ENCODE data around the gene ITPR2. TPM values are rescaled to one million over a fixed set of nuclear protein-coding genes. Genes with fewer than 3 reads are reported as not detected.

Gene ITPR2
- total and polyA plus RNA-seq, 2 of the 13 experiments (the other 11 are each of a cell fraction or from before 2014, with no cell fraction given): 31.9 to 81.9 TPM

DNA sequence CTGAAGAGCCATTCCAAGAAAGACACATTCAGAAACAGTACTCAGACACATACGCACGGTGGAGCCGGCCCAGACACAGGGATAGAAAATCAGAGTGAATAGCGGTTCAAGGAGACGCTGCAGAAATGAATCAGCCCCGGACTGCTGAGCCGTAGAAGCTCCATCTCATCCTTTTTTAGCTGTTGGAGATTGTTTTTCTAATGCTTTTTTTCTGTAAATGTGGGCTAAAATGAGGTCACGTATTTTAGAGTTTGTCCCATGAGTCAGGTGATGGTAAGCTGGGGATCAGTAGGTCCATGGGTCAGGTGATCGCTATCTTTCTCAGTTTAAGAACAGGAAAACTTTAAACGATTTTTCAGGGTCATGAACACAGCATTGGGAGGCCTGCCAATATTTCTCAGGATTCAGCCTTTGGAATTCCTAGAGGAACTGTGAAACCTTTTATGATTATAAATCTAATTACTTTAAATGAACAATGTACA lies 202.4 kb downstream of the ITPR2 start (continued):
- TF ChIP-seq SNAPC2 (CRISPR knock-in tag; IDR thresholded peaks at IDR 0.05) (no peak), NFYB (CRISPR knock-in tag; IDR thresholded peaks at IDR 0.05) (no peak), MZF1 (CRISPR knock-in tag; IDR thresholded peaks at IDR 0.05; ENCODE audit: borderline replicate concordance) (no peak), SIX1 (CRISPR knock-in tag; IDR thresholded peaks at IDR 0.05; ENCODE audit: borderline replicate concordance) (no peak), ZNF766 (CRISPR knock-in tag; IDR thresholded peaks at IDR 0.05; ENCODE audit: borderline replicate concordance) (no peak), ZNF496 (CRISPR knock-in tag; IDR thresholded peaks at IDR 0.05; ENCODE audit: insufficient replicate concordance) (no peak), NKX3-1 (CRISPR knock-in tag; IDR thresholded peaks at IDR 0.05) (no peak), SKI (IDR thresholded peaks at IDR 0.05; ENCODE audit: partially characterized antibody) (no peak), ZNF256 (CRISPR knock-in tag; conservative IDR thresholded peaks at IDR 0.05) (no peak), MTF1 (CRISPR knock-in tag; IDR thresholded peaks at IDR 0.05) (no peak), HNF4A (CRISPR knock-in tag; IDR thresholded peaks at IDR 0.05) (peak; percentile 75), ZFP36L1 (CRISPR knock-in tag; IDR thresholded peaks at IDR 0.05) (no peak), JDP2 (CRISPR knock-in tag; IDR thresholded peaks at IDR 0.05; ENCODE audit: borderline replicate concordance) (no peak), ZNF138 (CRISPR knock-in tag; IDR thresholded peaks at IDR 0.05; ENCODE audit: low read depth) (no peak), POLR2AphosphoS5 (IDR thresholded peaks at IDR 0.05; ENCODE audit: low read depth, low read length) (no peak), FOXA3 (CRISPR knock-in tag; IDR thresholded peaks at IDR 0.05) (no peak), ZNF782 (CRISPR knock-in tag; IDR thresholded peaks at IDR 0.05; ENCODE audit: borderline replicate concordance) (no peak), ZMYM4 (CRISPR knock-in tag; IDR thresholded peaks at IDR 0.05) (peak; percentile 77)
- TF ChIP-seq, protein P1, sequence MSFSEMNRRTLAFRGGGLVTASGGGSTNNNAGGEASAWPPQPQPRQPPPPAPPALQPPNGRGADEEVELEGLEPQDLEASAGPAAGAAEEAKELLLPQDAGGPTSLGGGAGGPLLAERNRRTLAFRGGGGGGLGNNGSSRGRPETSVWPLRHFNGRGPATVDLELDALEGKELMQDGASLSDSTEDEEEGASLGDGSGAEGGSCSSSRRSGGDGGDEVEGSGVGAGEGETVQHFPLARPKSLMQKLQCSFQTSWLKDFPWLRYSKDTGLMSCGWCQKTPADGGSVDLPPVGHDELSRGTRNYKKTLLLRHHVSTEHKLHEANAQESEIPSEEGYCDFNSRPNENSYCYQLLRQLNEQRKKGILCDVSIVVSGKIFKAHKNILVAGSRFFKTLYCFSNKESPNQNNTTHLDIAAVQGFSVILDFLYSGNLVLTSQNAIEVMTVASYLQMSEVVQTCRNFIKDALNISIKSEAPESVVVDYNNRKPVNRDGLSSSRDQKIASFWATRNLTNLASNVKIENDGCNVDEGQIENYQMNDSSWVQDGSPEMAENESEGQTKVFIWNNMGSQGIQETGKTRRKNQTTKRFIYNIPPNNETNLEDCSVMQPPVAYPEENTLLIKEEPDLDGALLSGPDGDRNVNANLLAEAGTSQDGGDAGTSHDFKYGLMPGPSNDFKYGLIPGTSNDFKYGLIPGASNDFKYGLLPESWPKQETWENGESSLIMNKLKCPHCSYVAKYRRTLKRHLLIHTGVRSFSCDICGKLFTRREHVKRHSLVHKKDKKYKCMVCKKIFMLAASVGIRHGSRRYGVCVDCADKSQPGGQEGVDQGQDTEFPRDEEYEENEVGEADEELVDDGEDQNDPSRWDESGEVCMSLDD (CRISPR knock-in tag; IDR thresholded peaks at IDR 0.05; ENCODE audit: borderline replicate concordance): no peak
- TF ChIP-seq, protein P2, sequence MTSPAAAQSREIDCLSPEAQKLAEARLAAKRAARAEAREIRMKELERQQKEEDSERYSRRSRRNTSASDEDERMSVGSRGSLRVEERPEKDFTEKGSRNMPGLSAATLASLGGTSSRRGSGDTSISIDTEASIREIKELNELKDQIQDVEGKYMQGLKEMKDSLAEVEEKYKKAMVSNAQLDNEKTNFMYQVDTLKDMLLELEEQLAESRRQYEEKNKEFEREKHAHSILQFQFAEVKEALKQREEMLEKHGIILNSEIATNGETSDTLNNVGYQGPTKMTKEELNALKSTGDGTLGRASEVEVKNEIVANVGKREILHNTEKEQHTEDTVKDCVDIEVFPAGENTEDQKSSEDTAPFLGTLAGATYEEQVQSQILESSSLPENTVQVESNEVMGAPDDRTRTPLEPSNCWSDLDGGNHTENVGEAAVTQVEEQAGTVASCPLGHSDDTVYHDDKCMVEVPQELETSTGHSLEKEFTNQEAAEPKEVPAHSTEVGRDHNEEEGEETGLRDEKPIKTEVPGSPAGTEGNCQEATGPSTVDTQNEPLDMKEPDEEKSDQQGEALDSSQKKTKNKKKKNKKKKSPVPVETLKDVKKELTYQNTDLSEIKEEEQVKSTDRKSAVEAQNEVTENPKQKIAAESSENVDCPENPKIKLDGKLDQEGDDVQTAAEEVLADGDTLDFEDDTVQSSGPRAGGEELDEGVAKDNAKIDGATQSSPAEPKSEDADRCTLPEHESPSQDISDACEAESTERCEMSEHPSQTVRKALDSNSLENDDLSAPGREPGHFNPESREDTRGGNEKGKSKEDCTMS (CRISPR knock-in tag; conservative IDR thresholded peaks at IDR 0.05): no peak
- TF ChIP-seq, protein P3, sequence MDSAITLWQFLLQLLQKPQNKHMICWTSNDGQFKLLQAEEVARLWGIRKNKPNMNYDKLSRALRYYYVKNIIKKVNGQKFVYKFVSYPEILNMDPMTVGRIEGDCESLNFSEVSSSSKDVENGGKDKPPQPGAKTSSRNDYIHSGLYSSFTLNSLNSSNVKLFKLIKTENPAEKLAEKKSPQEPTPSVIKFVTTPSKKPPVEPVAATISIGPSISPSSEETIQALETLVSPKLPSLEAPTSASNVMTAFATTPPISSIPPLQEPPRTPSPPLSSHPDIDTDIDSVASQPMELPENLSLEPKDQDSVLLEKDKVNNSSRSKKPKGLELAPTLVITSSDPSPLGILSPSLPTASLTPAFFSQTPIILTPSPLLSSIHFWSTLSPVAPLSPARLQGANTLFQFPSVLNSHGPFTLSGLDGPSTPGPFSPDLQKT (CRISPR knock-in tag; IDR thresholded peaks at IDR 0.05; ENCODE audit: borderline replicate concordance): no peak
- TF ChIP-seq, protein P4, sequence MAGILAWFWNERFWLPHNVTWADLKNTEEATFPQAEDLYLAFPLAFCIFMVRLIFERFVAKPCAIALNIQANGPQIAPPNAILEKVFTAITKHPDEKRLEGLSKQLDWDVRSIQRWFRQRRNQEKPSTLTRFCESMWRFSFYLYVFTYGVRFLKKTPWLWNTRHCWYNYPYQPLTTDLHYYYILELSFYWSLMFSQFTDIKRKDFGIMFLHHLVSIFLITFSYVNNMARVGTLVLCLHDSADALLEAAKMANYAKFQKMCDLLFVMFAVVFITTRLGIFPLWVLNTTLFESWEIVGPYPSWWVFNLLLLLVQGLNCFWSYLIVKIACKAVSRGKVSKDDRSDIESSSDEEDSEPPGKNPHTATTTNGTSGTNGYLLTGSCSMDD (CRISPR knock-in tag; IDR thresholded peaks at IDR 0.05): no peak
- TF ChIP-seq, protein P5, sequence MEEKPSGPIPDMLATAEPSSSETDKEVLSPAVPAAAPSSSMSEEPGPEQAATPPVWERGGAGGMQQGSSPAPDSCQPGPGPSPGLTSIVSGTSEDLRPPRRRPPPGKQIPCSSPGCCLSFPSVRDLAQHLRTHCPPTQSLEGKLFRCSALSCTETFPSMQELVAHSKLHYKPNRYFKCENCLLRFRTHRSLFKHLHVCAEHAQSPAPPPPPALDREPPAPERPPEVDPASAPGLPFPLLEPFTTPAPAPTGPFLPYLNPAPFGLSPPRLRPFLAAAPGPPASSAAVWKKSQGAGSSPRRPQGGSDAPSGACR (CRISPR knock-in tag; IDR thresholded peaks at IDR 0.05): no peak
